MCF 10A (cell line): ENCODE measurements around the gene HSF4. TPM values are rescaled to one million over a fixed set of nuclear protein-coding genes. Genes with fewer than 3 reads are reported as not detected.

Experiments used
- BruUV-seq: library from RNA; stranded (reverse); fragments of 400-500 nt; replicated peaks from 2 replicates; lab custom pipeline; 2021; lab: Mats Ljungman, UMichigan
- CTCF ChIA-PET: fragments of 300-600 bp; sonication (Branson Sonifier 250); formaldehyde crosslinking; extraction: SDS; loops from one replicate; lab custom pipeline; 2021; ENCODE audit warnings: antibody characterized with exemption, inconsistent platforms; lab: Yijun Ruan, JAX
- POLR2A ChIA-PET: fragments of 300-600, 350-650 bp; sonication (Branson Sonifier 250); formaldehyde crosslinking; extraction: SDS; loops from one replicate; lab custom pipeline; 2020; ENCODE audit warnings: antibody characterized with exemption, inconsistent platforms; lab: Yijun Ruan, JAX
- DNase-seq: peaks from one replicate; pipeline ENCODE4 v3.0.0-alpha.2; 2018; ENCODE audit not compliant: unreplicated experiment
- H3K27ac Mint-ChIP-seq: one replicate; pipeline ENCODE4 v1.8.0; 2022; ENCODE audit warnings: mild to moderate bottlenecking, low read depth, mixed read lengths; ENCODE audit not compliant: unreplicated experiment
- H3K27me3 Mint-ChIP-seq: one replicate; pipeline ENCODE4 v1.8.0; 2022; ENCODE audit warnings: mixed read lengths; ENCODE audit not compliant: insufficient read depth, unreplicated experiment
- H3K36me3 Mint-ChIP-seq: one replicate; pipeline ENCODE4 v1.8.0; 2022; ENCODE audit warnings: mild to moderate bottlenecking, moderate library complexity, mixed read lengths; ENCODE audit not compliant: insufficient read depth, unreplicated experiment
- H3K4me1 Mint-ChIP-seq: one replicate; pipeline ENCODE4 v1.8.0; 2022; ENCODE audit warnings: mixed read lengths; ENCODE audit not compliant: insufficient read depth, unreplicated experiment
- H3K4me3 Mint-ChIP-seq: one replicate; pipeline ENCODE4 v1.8.0; 2022; ENCODE audit warnings: mild to moderate bottlenecking, moderate library complexity, mixed read lengths; ENCODE audit not compliant: unreplicated experiment
- H3K9me3 Mint-ChIP-seq: one replicate; pipeline ENCODE4 v1.8.0; 2022; ENCODE audit warnings: mixed read lengths; ENCODE audit not compliant: unreplicated experiment
- CTCF ChIP-seq: fragments of 200-600 bp; IDR thresholded peaks from one replicate; pipeline ENCODE4 v1.8.0; 2022; ENCODE audit warnings: antibody characterized with exemption, mild to moderate bottlenecking; ENCODE audit not compliant: unreplicated experiment
- intact Hi-C: fragments of 100-400 bp; cut with micrococcal nuclease; formaldehyde crosslinking; loops from 2 replicates; pipeline ENCODE4 v1.14.1; 2022
- total RNA-seq: library from RNA; stranded (reverse); gene quantifications from 2 replicates; pipeline ENCODE4 v1.2.3, GENCODE V29; 2022

HSF4 gene
- total RNA-seq, 1 experiment from 2014 or later, result 34.3 TPM

- Mint-ChIP-seq H3K4me3 (peak overlapping the region; percentile 83), H3K27ac (no peak overlapping the region), H3K4me1 (peaks cover 32% of the 10 kb centered on the region), H3K36me3 (peaks cover 4% of the 10 kb centered on the region), H3K9me3 (no peaks in the 10 kb centered on the region), H3K27me3 (no peaks in the 10 kb centered on the region)
- no peak for TF ChIP-seq CTCF
- no TSS peak for BruUV-seq
- CTCF ChIA-PET, result interaction anchor here (0.6 to 1.4 kb wide), 4 partner anchors 38 to 269 kb away, joined by 3 to 4 read pairs (median 3); no protein-coding TSS in a partner anchor
- POLR2A ChIA-PET, result interaction anchor here (0.6 to 2.1 kb wide), 4 partner anchors 9 to 223 kb away, joined by 3 to 18 read pairs (median 4); partner anchors contain the start of genes FBXL8, MATCAP1 and TRADD
- DNase-seq, result no peak
- intact Hi-C loops, result no loop called here
These were observed 4.5 kb downstream of the HSF4 start for GRCh38 chr16:67169011-67169451.

DNA sequence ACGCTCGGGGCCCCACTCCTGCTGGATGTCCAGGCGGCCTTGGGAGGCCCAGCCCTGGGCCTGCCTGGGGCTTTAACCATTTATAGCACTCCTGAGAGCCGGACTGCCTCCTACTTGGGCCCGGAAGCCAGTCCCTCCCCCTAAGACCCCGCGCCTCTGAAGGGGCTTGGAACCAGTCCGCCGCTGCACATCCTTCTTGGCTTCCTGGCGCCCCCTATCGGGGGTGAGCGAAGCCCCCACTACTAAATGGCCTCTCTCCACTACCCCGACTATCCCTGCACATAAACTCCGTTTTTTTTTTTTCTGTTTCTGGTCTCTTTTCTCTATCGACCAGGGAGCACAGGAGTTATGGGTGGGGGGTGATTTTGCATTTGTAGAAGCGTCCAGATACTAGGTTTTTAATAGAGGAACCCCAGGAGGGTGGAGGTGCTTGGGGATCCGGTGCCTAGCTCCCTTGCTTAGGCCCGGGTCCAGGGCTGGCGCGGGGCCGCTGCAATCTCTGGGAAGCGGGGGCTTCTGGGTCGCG lies 5.2 kb downstream of the HSF4 start:
- Mint-ChIP-seq H3K4me3 (peak overlapping the region; percentile 83), H3K4me1 (peaks cover 32% of the 10 kb centered on the region), H3K36me3 (peaks cover 5% of the 10 kb centered on the region), H3K9me3 (no peaks in the 10 kb centered on the region), H3K27ac (peak overlapping the region; percentile 90), H3K27me3 (no peaks in the 10 kb centered on the region)
- CTCF ChIA-PET, result interaction anchor here (0.7 to 1.4 kb wide), 5 partner anchors 20 to 270 kb away, joined by 3 to 4 read pairs (median 3); partner anchors contain the start of gene TMEM208
- BruUV-seq, result no TSS peak
- intact Hi-C loops, result loop anchor here (1.0 kb wide), 1 partner anchor 8 kb away; no protein-coding TSS in a partner anchor
- peak; percentile 30 for TF ChIP-seq CTCF
- DNase-seq, result no peak
- POLR2A ChIA-PET, result interaction anchor here (0.7 to 2.8 kb wide), 13 partner anchors 9 to 1067 kb away, joined by 3 to 51 read pairs (median 4); partner anchors contain the start of genes ELMO3, FBXL8, MATCAP1 and PDP2

DNA sequence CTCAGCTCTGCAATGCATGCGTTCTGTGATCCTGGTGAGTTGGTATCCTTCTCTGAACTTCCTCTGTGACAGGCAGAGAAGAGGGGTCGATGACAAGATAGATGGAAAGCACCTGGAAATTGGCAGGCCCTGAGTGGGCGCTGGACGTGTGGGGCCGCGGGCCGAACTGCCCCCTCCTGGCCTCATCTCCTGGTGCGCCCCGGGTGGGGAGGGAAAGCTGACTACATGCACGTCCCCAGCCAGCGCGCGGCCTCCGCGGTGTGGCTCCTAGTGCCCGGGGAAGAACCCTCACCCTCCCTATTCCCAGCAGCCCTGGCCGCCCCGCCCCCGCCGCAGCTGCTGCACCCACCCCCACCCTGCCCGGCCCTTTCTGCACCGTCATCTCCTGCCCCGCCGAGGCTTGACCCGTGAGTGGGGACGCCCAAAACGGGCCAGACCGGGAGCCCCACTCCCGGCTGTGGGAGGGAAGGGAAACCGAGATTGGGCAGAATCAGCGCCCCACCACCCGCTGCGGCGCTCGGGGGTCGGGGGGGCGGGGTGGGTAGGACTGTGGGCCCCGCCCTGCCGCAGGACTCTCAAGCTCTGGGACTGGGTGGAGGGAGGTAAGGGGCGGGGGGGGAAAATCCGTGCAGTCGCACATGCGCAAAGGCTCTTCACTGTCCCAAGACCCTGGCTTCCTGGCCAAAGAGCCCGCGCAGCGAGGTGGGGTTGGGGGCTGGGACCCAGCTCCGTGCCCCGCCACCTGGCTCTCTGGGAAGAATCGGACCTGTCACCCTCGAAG lies 5.8 kb downstream of the HSF4 start, which contains the start of gene NOL3:
TSS of gene NOL3 (plus strand) at position 371 of the 781 bp plus-strand sequence.
- TF ChIP-seq CTCF, result no peak
- ChIA-PET POLR2A (interaction anchor here (0.7 to 2.8 kb wide), 15 partner anchors 8 to 1067 kb away, joined by 3 to 51 read pairs (median 4); partner anchors contain the start of genes ELMO3, FBXL8, MATCAP1 and PDP2), CTCF (interaction anchor here (0.7 to 1.4 kb wide), 5 partner anchors 11 to 208 kb away, joined by 3 to 4 read pairs (median 3); partner anchors contain the start of genes FBXL8, TMEM208 and TRADD)
- Mint-ChIP-seq H3K4me1 (peaks cover 34% of the 10 kb centered on the region), H3K4me3 (peak within 1 kb of the TSS; percentile 83), H3K36me3 (peaks cover 11% of the 10 kb centered on the region), H3K27me3 (no peaks in the 10 kb centered on the region), H3K9me3 (no peaks in the 10 kb centered on the region), H3K27ac (peak within 1 kb of the TSS; percentile 90)
- BruUV-seq, result no TSS peak
- peak; percentile 77 for DNase-seq
- intact Hi-C loops, result loop anchor here (1.0 kb wide), 1 partner anchor 9 kb away; no protein-coding TSS in a partner anchor
